ENCODE results near the gene PSEN1. TPM values are rescaled to one million over a fixed set of nuclear protein-coding genes. Genes with fewer than 3 reads are reported as not detected.

The PSEN1 gene
- total and polyA plus RNA-seq, 2 experiments from 2014 or later = 14.6 to 35.7 TPM

DNA sequence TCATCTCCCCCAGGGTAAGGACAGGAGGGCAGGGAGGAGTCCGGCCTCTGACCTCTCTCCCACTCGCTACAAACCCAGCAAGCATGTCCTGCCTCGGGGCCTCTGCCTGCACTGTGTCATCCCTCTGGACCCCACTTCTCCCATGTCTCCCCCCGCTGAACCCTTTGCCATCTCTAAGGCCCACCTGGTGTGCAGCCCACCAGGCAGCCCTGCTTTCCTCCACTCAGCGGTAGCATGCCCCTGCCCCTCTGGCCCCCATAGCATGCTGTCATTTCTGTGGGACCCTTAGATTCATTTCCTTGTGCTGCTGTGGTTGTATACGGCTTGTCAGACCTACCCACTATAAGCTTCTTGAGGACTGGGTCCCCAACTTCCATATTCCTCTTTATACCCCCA, 118.7 kb downstream of the PSEN1 start (continued):
- TF ChIP-seq, protein P1, sequence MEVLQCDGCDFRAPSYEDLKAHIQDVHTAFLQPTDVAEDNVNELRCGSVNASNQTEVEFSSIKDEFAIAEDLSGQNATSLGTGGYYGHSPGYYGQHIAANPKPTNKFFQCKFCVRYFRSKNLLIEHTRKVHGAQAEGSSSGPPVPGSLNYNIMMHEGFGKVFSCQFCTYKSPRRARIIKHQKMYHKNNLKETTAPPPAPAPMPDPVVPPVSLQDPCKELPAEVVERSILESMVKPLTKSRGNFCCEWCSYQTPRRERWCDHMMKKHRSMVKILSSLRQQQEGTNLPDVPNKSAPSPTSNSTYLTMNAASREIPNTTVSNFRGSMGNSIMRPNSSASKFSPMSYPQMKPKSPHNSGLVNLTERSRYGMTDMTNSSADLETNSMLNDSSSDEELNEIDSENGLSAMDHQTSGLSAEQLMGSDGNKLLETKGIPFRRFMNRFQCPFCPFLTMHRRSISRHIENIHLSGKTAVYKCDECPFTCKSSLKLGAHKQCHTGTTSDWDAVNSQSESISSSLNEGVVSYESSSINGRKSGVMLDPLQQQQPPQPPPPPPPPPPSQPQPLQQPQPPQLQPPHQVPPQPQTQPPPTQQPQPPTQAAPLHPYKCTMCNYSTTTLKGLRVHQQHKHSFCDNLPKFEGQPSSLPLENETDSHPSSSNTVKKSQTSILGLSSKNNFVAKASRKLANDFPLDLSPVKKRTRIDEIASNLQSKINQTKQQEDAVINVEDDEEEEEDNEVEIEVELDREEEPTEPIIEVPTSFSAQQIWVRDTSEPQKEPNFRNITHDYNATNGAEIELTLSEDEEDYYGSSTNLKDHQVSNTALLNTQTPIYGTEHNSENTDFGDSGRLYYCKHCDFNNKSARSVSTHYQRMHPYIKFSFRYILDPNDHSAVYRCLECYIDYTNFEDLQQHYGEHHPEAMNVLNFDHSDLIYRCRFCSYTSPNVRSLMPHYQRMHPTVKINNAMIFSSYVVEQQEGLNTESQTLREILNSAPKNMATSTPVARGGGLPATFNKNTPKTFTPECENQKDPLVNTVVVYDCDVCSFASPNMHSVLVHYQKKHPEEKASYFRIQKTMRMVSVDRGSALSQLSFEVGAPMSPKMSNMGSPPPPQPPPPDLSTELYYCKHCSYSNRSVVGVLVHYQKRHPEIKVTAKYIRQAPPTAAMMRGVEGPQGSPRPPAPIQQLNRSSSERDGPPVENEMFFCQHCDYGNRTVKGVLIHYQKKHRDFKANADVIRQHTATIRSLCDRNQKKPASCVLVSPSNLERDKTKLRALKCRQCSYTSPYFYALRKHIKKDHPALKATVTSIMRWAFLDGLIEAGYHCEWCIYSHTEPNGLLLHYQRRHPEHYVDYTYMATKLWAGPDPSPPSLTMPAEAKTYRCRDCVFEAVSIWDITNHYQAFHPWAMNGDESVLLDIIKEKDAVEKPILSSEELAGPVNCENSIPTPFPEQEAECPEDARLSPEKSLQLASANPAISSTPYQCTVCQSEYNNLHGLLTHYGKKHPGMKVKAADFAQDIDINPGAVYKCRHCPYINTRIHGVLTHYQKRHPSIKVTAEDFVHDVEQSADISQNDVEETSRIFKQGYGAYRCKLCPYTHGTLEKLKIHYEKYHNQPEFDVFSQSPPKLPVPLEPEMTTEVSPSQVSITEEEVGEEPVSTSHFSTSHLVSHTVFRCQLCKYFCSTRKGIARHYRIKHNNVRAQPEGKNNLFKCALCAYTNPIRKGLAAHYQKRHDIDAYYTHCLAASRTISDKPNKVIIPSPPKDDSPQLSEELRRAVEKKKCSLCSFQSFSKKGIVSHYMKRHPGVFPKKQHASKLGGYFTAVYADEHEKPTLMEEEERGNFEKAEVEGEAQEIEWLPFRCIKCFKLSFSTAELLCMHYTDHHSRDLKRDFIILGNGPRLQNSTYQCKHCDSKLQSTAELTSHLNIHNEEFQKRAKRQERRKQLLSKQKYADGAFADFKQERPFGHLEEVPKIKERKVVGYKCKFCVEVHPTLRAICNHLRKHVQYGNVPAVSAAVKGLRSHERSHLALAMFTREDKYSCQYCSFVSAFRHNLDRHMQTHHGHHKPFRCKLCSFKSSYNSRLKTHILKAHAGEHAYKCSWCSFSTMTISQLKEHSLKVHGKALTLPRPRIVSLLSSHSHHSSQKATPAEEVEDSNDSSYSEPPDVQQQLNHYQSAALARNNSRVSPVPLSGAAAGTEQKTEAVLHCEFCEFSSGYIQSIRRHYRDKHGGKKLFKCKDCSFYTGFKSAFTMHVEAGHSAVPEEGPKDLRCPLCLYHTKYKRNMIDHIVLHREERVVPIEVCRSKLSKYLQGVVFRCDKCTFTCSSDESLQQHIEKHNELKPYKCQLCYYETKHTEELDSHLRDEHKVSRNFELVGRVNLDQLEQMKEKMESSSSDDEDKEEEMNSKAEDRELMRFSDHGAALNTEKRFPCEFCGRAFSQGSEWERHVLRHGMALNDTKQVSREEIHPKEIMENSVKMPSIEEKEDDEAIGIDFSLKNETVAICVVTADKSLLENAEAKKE (CRISPR knock-in tag; IDR thresholded peaks at IDR 0.05) = no peak

DNA sequence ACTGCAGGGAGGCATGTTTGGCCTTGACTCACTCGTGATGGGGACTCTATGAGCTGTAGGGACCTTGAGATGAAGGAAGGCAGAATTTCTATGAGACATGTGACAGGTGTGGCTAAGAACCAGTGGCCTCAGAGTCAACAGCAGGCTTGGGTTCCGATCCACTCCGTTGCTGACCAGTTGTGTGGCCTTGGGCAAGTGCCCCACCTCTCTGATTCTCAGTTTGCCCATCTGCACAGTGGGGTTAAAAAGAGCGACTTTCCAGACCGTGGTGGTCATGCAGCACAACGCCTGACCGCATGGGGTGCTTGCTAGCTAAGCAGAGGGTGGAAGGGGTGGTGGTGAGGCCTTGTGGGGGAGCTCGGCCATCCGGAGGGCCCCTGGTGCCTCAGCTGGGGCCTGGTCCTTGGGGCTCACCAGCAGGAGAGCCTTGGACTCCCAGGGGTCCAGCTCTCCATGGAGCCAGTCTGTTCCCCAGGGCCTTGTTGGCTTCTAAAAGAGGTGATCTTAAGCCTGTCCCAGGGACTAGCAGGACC, 119.5 kb downstream of the PSEN1 start:
- H2AFZ ChIP-seq = no peak overlapping the region
- H3K4me3 ChIP-seq = no peak overlapping the region
- Mint-ChIP-seq H3K4me3 (no peak overlapping the region), H3K27me3 (ENCODE audit: insufficient read depth, low read depth, poor library complexity) (peaks cover 6% of the 10 kb centered on the region), H3K27ac (no peak overlapping the region), H3K9me3 (no peaks in the 10 kb centered on the region), H3K36me3 (ENCODE audit: low read depth) (no peaks in the 10 kb centered on the region), H3K4me1 (no peaks in the 10 kb centered on the region)
- H3K27ac ChIP-seq (ENCODE audit: low read depth) = no peak overlapping the region
- no peak for ATAC-seq
- no peaks in the 10 kb centered on the region for H3K79me2 ChIP-seq (replicated peaks; ENCODE audit: insufficient read depth)
- H3K4me1 ChIP-seq (ENCODE audit: insufficient read depth) = no peaks in the 10 kb centered on the region
- H3K36me3 ChIP-seq (ENCODE audit: insufficient read depth) = no peaks in the 10 kb centered on the region
- DNase-seq (ENCODE audit: low spot score) = no peak
- no peaks in the 10 kb centered on the region for H3F3A ChIP-seq (replicated peaks; ENCODE audit: low read depth)
- no peaks in the 10 kb centered on the region for H3K9me2 ChIP-seq (ENCODE audit: insufficient read depth)
- no peak overlapping the region for H3K4me2 ChIP-seq
- no peak for TF ChIP-seq EZH2phosphoT487 (IDR thresholded peaks at IDR 0.05; ENCODE audit: unreplicated experiment)
- TF ChIP-seq NANOG (IDR thresholded peaks at IDR 0.05; ENCODE audit: borderline replicate concordance) = no peak
- no peak for TF ChIP-seq ZNF331 (CRISPR knock-in tag; IDR thresholded peaks at IDR 0.05; ENCODE audit: low read depth)
- TF ChIP-seq JUNB (IDR thresholded peaks at IDR 0.05; ENCODE audit: unreplicated experiment) = no peak
- no peak for TF ChIP-seq EZH2 (IDR thresholded peaks at IDR 0.05; ENCODE audit: low read depth, unreplicated experiment)
- TF ChIP-seq CREB1 (CRISPR knock-in tag; IDR thresholded peaks at IDR 0.05; ENCODE audit: low read depth) = no peak
- TF ChIP-seq POLR2AphosphoS5 (IDR thresholded peaks at IDR 0.05; ENCODE audit: low read depth) = no peak
- TF ChIP-seq STAT1 (IDR thresholded peaks at IDR 0.05; ENCODE audit: unreplicated experiment) = no peak
- no peaks in the 10 kb centered on the region for H3K27me3 ChIP-seq (ENCODE audit: insufficient read depth)
- no peaks in the 10 kb centered on the region for H4K20me1 ChIP-seq (replicated peaks; ENCODE audit: insufficient read depth)
